Gastroesophageal sphincter (tissue), 4 donors: Measurements from ENCODE around the gene PDE1C. TPM values are rescaled to one million over a fixed set of nuclear protein-coding genes. Genes with fewer than 3 reads are reported as not detected.
"Not testable (repeated sequence)": the region's sequence is repeated elsewhere in the genome, so short reads cannot be mapped to it uniquely, and the experiment has no call there.

Experiments
- ATAC-seq: fragments of 150-250 bp; one replicate; pipeline ENCODE4 v1.9.1; 2016; ENCODE audit warnings: mild to moderate bottlenecking, moderate library complexity
- H3K27ac ChIP-seq, 4 donors: fragments of 200-600 bp; sonication (generic) in 3 of 4; 1 replicate in 3 of 4; 2 replicates in 1 of 4; pipeline ENCODE4 v1.5.1; 2016 to 2019
- H3K27me3 ChIP-seq: fragments of 200-600 bp; sonication (generic); one replicate; pipeline ENCODE4 v1.5.1; 2019
- H3K36me3 ChIP-seq, 2 donors: fragments of 200-600 bp; sonication (generic); one replicate each; pipeline ENCODE4 v1.5.1; 2019; ENCODE audit warnings: control low read depth in 1 of 2
- H3K4me1 ChIP-seq, 3 donors: fragments of 200-600 bp; sonication (generic); 1 replicate in 2 of 3; 2 replicates in 1 of 3; pipeline ENCODE4 v1.5.1; 2016 to 2019; ENCODE audit warnings: control low read depth in 2 of 3
- H3K4me3 ChIP-seq, 2 donors: fragments of 200-600 bp; sonication (generic); one replicate each; pipeline ENCODE4 v1.5.1; 2019; ENCODE audit warnings: mild to moderate bottlenecking in 1 of 2, moderate library complexity in 1 of 2
- H3K9me3 ChIP-seq, 3 donors: fragments of 200-600 bp; sonication (generic); one replicate each; pipeline ENCODE4 v1.5.1; 2017 to 2019; ENCODE audit warnings: control low read depth in 2 of 3
- CTCF ChIP-seq, 4 experiments: fragments of 200-600 bp in 2 of 4; fragments of 450-650 bp in 2 of 4; sonication (generic) in 1 of 4; IDR thresholded peaks; one replicate each; pipeline ENCODE4 v1.5.1; 2017 to 2019; ENCODE audit warnings: antibody characterized with exemption in 4 of 4, mild to moderate bottlenecking in 2 of 4, moderate library complexity in 2 of 4
- EP300 ChIP-seq: sonication (generic); formaldehyde crosslinking; IDR thresholded peaks from one replicate; pipeline ENCODE4 v1.6.1; 2017; ENCODE audit warnings: antibody characterized with exemption, mild to moderate bottlenecking
- POLR2A ChIP-seq, 2 donors: fragments of 450-650 bp; IDR thresholded peaks; one replicate each; pipeline ENCODE4 v1.6.1; 2017; ENCODE audit warnings: antibody characterized with exemption in 2 of 2, mild to moderate bottlenecking in 2 of 2, moderate library complexity in 1 of 2
- POLR2AphosphoS5 ChIP-seq: sonication (generic); formaldehyde crosslinking; IDR thresholded peaks from one replicate; pipeline ENCODE4 v1.6.1; 2017; ENCODE audit warnings: antibody characterized with exemption
- WGBS, 2 donors: methylation state at CpG; one replicate each; pipeline ENCODE4 v1.1.5; 2018; ENCODE audit warnings: low coverage in 1 of 2; 5-methylcytosine and 5-hydroxymethylcytosine counted together
- total RNA-seq, 4 donors: library from RNA; depleted of rRNA; stranded (reverse); fragments of >200 nt; gene quantifications; one replicate each; pipeline ENCODE4 v1.1.0, GENCODE V29; 2016

Gene PDE1C
- total RNA-seq, 4 donors from 2014 or later = 17.2 to 28.8 (median 21.7) TPM

GRCh38 chr7:32077806-32078205 is 7.6 kb upstream of the PDE1C start:
- Histone ChIP-seq H3K4me1 (peaks cover 0 to 6% (median 0%) of the 10 kb centered on the region in 3 donors), H3K27ac (no peak overlapping the region), H3K27me3 (no peaks in the 10 kb centered on the region), H3K9me3 (no peaks in the 10 kb centered on the region), H3K4me3 (no peak overlapping the region), H3K36me3 (no peaks in the 10 kb centered on the region)
- WGBS, 2 donors = 83 to 86% methylated on average over 3 to 5 of the region's 5 CpGs
- TF ChIP-seq POLR2AphosphoS5 = no peak
- no peak for TF ChIP-seq CTCF (IDR thresholded peaks at IDR 0.05)
- no peak for TF ChIP-seq POLR2A (IDR thresholded peaks at IDR 0.05)
- TF ChIP-seq EP300 = no peak
- ATAC-seq = no peak

GRCh38 chr7:32076802-32077201 is 6.6 kb upstream of the PDE1C start:
- ATAC-seq, H3K36me3 ChIP-seq, H3K27ac ChIP-seq, H3K27me3 ChIP-seq, H3K9me3 ChIP-seq, H3K4me3 ChIP-seq: not testable (repeated sequence)
- 55% methylated on average over 5 of the region's 5 CpGs; no CpG with 5 or more reads in 1 of the 2 donors for WGBS, 2 donors
- peaks cover 0 to 16% (median 0%) of the 10 kb centered on the region in 3 donors for H3K4me1 ChIP-seq

GRCh38 chr7:32075612-32076011 is 5.4 kb upstream of the PDE1C start:
- H3K4me1 ChIP-seq = peaks cover 0 to 27% (median 0%) of the 10 kb centered on the region in 3 donors
- H3K27ac ChIP-seq = no peak overlapping the region
- H3K27me3 ChIP-seq = peaks cover 5% of the 10 kb centered on the region
- ATAC-seq = no peak
- TF ChIP-seq CTCF (IDR thresholded peaks at IDR 0.05) = no peak
- TF ChIP-seq POLR2A (IDR thresholded peaks at IDR 0.05) = no peak
- no peak for TF ChIP-seq EP300
- no peak for TF ChIP-seq POLR2AphosphoS5
- H3K4me3 ChIP-seq = no peak overlapping the region
- 79 to 89% methylated on average over 4 of the region's 4 CpGs for WGBS, 2 donors
- no peaks in the 10 kb centered on the region for H3K9me3 ChIP-seq
- no peaks in the 10 kb centered on the region for H3K36me3 ChIP-seq

GRCh38 chr7:32074787-32075585 is 4.8 kb upstream of the PDE1C start:
- H3K9me3 ChIP-seq = no peaks in the 10 kb centered on the region
- no peaks in the 10 kb centered on the region for H3K36me3 ChIP-seq
- no peak overlapping the region for H3K4me3 ChIP-seq
- TF ChIP-seq POLR2A (IDR thresholded peaks at IDR 0.05) (no peak), EP300 (no peak), POLR2AphosphoS5 (no peak), CTCF (IDR thresholded peaks at IDR 0.05) (no peak)
- H3K4me1 ChIP-seq = peaks cover 0 to 32% (median 0%) of the 10 kb centered on the region in 3 donors
- H3K27ac ChIP-seq = no peak overlapping the region
- WGBS, 2 donors = 65 to 78% methylated on average over 8 to 9 of the region's 9 CpGs
- H3K27me3 ChIP-seq = peaks cover 9% of the 10 kb centered on the region
- ATAC-seq = no peak

GRCh38 chr7:32073533-32073932 is 3.3 kb upstream of the PDE1C start:
- peaks cover 0 to 44% (median 0%) of the 10 kb centered on the region in 3 donors for H3K4me1 ChIP-seq
- no peak for ATAC-seq
- TF ChIP-seq POLR2A (IDR thresholded peaks at IDR 0.05) (no peak), EP300 (no peak), POLR2AphosphoS5 (no peak), CTCF (IDR thresholded peaks at IDR 0.05) (no peak)
- no peaks in the 10 kb centered on the region for H3K36me3 ChIP-seq
- peaks cover 9% of the 10 kb centered on the region for H3K27me3 ChIP-seq
- WGBS, 2 donors = 24% methylated on average over 1 of the region's 1 CpG; no CpG with 5 or more reads in 1 of the 2 donors
- H3K9me3 ChIP-seq = no peaks in the 10 kb centered on the region
- H3K27ac ChIP-seq = no peak overlapping the region
- H3K4me3 ChIP-seq = no peak overlapping the region
